C1 segment of cervical spinal cord (tissue), 14 donors: ENCODE data around the gene EMC8.

Experiments used
- DNase-seq, 14 donors: peaks; one replicate each; lab custom pipeline; 2025; lab: John Stamatoyannopoulos, UW

EMC8 gene

GRCh38 chr16:85784813-85785212 is 14.5 kb downstream of the EMC8 start:
- DNase-seq: no peak

- no peak for DNase-seq
Measured at GRCh38 chr16:85783441-85783840, 15.9 kb downstream of the EMC8 start.

- peak in 1 of 14 donors; percentile 22 for DNase-seq
Measured at GRCh38 chr16:85782451-85782850, 16.9 kb downstream of the EMC8 start.

GRCh38 chr16:85781695-85782370 is 17.5 kb downstream of the EMC8 start:
- peak in 12 of 14 donors; percentile 2 to 79 (median 29) for DNase-seq

- DNase-seq: no peak
Measured at GRCh38 chr16:85781156-85781555, 18.2 kb downstream of the EMC8 start.

GRCh38 chr16:85780281-85780680 is 19.1 kb downstream of the EMC8 start:
- no peak for DNase-seq

GRCh38 chr16:85778873-85779272 is 20.5 kb downstream of the EMC8 start:
- DNase-seq: no peak

GRCh38 chr16:85777583-85778310 is 21.6 kb downstream of the EMC8 start:
- DNase-seq: no peak

- DNase-seq: no peak
Measured at GRCh38 chr16:85774811-85775210, 24.5 kb downstream of the EMC8 start.

- no peak for DNase-seq
Measured at GRCh38 chr16:85774136-85774535, 25.2 kb downstream of the EMC8 start.

- no peak for DNase-seq
Measured at GRCh38 chr16:85773044-85773443, 26.3 kb downstream of the EMC8 start.

GRCh38 chr16:85770741-85771140 is 28.6 kb downstream of the EMC8 start:
- no peak for DNase-seq

GRCh38 chr16:85768199-85768598 is 31.1 kb downstream of the EMC8 start:
- DNase-seq: no peak

- DNase-seq: no peak
Measured at GRCh38 chr16:85767531-85767930, 31.8 kb downstream of the EMC8 start.

- DNase-seq: no peak
Measured at GRCh38 chr16:85765767-85766166, 33.6 kb downstream of the EMC8 start.

- no peak for DNase-seq
Measured at GRCh38 chr16:85765211-85765610, 34.1 kb downstream of the EMC8 start.

- DNase-seq: no peak
Measured at GRCh38 chr16:85763616-85764015, 35.7 kb downstream of the EMC8 start.

- DNase-seq: no peak
Measured at GRCh38 chr16:85762970-85763369, 36.4 kb downstream of the EMC8 start.

- DNase-seq: no peak
Measured at GRCh38 chr16:85761861-85762260, 37.5 kb downstream of the EMC8 start.

- no peak for DNase-seq
Measured at GRCh38 chr16:85759631-85760419, 39.5 kb downstream of the EMC8 start.

GRCh38 chr16:85759136-85759535 is 40.2 kb downstream of the EMC8 start:
- DNase-seq: no peak

- DNase-seq: no peak
Measured at GRCh38 chr16:85757341-85757822, 42.0 kb downstream of the EMC8 start.
